Ishikawa (cell line): ENCODE data around the gene COPE.

ENCODE experiments used
- CEBPB ChIP-seq: IDR thresholded peaks from 2 replicates; pipeline ENCODE4 v1.6.1; 2012
- CREB1 ChIP-seq: IDR thresholded peaks from 2 replicates; pipeline ENCODE4 v1.6.1; 2012; ENCODE audit warnings: low read depth
- EGR1 ChIP-seq: IDR thresholded peaks from 2 replicates; pipeline ENCODE4 v1.6.1; 2012
- EP300 ChIP-seq: IDR thresholded peaks from 2 replicates; pipeline ENCODE4 v1.6.1; 2012; ENCODE audit warnings: borderline replicate concordance
- FOXM1 ChIP-seq: IDR thresholded peaks from 2 replicates; pipeline ENCODE4 v1.6.1; 2012; ENCODE audit warnings: low read depth, borderline replicate concordance
- NFIC ChIP-seq: IDR thresholded peaks from 2 replicates; pipeline ENCODE4 v1.6.1; 2012
- RAD21 ChIP-seq: IDR thresholded peaks from 2 replicates; pipeline ENCODE4 v1.6.1; 2012; ENCODE audit warnings: low read depth
- TAF1 ChIP-seq: IDR thresholded peaks from 2 replicates; pipeline ENCODE4 v1.6.1; 2012; ENCODE audit warnings: low read depth, mild to moderate bottlenecking
- TCF12 ChIP-seq: IDR thresholded peaks from 2 replicates; pipeline ENCODE4 v1.6.1; 2012; ENCODE audit warnings: low read depth
- TEAD4 ChIP-seq: IDR thresholded peaks from 2 replicates; pipeline ENCODE4 v1.6.1; 2012
- YY1 ChIP-seq: IDR thresholded peaks from 2 replicates; pipeline ENCODE4 v1.6.1; 2012; ENCODE audit warnings: low read depth
- ZBTB7A ChIP-seq: IDR thresholded peaks from 2 replicates; pipeline ENCODE4 v1.6.1; 2012; ENCODE audit warnings: low read depth
- TF ChIP-seq, protein P1 (sequence below): IDR thresholded peaks from 2 replicates; pipeline ENCODE4 v1.6.1; 2012; ENCODE audit warnings: low read depth, mild to moderate bottlenecking
- TF ChIP-seq, protein P2 (sequence below): IDR thresholded peaks from 2 replicates; pipeline ENCODE4 v1.6.1; 2012
- TF ChIP-seq, protein P3 (sequence below): IDR thresholded peaks from 2 replicates; pipeline ENCODE4 v1.6.1; 2012

COPE gene

DNA sequence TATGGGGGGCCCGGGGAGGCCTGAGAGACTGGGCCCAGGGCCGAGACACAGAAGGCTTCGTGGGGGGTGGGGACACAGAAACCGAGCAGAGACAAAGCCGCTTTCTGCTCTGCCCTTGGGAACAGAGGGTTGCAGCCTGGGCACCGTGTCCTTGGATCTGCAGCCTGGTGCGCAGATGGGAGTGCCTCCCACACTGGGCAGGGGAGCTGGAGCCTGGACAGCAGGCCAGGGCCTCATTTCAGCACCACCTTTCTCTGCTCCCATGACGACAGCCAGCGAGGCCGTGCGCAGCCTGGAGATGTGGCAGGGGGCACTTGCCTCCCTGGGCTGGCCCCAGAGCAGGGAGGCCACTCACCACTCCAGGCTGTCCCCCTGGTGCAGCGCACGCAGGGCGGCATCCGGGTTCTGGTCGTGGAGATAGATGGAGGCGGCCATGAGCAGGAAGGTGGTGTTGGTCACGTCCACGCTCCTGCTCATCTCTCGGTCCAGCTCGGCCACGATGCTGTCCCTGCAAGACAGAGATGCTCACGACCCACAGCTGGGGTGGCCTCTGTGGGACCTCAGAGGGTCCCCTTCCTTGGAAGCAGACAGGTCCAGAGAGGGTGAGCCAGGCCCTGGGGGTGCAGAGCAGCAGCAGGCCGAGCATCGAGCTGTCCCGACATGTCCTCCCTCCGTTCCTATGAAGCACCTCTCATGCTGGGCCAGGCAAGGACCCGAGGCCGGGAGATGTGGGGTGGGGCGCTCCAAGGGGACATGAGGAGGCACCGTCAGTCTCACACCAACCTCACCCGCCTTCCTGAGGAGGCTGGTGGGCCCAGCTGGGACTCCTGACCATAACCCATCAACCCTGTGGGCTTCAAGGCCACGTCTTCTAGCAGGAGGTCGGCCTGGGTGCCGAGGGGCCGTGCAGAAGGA, 12.3 kb downstream of the COPE start:
- TF ChIP-seq TEAD4 (no peak), RAD21 (no peak)

DNA sequence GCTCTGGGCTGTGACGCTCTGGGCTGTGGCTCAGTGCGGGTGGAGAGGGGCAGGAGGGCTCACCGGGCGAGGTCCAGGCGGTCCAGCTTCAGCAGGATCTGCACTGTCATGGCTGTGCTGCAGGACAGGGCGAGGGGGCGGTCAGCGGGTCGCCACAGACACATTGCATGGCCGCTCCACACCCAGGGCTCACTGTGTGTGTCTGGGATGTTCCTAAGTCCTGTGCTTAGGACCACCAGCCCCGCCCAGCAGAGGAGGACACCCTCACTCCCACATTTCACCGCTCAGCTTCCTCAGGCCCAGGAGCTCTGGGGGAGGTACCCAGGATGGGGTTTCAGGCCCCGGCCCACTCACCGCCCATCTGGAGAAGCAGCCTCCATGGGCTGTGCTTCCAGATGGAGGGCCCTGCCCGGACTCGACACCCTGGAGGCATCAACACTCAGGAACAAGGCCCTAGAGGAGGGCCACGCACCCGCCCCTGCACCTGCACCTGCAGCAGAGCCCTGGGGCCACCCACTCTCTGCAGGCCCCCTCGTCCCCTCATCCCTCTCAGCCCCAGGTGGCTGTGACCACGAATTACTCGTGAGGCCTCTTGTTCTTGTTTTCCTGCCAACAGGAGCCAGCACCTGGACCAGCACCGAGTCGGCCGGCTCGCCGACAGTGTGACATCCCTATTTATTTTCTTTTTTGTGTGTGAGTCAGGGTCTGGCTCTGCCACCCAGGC, 13.5 kb downstream of the COPE start:
- TF ChIP-seq CREB1 (no peak), ZBTB7A (no peak), TAF1 (no peak), EGR1 (no peak), CEBPB (no peak)
- TF ChIP-seq, protein P1, sequence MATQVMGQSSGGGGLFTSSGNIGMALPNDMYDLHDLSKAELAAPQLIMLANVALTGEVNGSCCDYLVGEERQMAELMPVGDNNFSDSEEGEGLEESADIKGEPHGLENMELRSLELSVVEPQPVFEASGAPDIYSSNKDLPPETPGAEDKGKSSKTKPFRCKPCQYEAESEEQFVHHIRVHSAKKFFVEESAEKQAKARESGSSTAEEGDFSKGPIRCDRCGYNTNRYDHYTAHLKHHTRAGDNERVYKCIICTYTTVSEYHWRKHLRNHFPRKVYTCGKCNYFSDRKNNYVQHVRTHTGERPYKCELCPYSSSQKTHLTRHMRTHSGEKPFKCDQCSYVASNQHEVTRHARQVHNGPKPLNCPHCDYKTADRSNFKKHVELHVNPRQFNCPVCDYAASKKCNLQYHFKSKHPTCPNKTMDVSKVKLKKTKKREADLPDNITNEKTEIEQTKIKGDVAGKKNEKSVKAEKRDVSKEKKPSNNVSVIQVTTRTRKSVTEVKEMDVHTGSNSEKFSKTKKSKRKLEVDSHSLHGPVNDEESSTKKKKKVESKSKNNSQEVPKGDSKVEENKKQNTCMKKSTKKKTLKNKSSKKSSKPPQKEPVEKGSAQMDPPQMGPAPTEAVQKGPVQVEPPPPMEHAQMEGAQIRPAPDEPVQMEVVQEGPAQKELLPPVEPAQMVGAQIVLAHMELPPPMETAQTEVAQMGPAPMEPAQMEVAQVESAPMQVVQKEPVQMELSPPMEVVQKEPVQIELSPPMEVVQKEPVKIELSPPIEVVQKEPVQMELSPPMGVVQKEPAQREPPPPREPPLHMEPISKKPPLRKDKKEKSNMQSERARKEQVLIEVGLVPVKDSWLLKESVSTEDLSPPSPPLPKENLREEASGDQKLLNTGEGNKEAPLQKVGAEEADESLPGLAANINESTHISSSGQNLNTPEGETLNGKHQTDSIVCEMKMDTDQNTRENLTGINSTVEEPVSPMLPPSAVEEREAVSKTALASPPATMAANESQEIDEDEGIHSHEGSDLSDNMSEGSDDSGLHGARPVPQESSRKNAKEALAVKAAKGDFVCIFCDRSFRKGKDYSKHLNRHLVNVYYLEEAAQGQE, result no peak
- TF ChIP-seq, protein P2, sequence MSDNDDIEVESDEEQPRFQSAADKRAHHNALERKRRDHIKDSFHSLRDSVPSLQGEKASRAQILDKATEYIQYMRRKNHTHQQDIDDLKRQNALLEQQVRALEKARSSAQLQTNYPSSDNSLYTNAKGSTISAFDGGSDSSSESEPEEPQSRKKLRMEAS, result no peak

DNA sequence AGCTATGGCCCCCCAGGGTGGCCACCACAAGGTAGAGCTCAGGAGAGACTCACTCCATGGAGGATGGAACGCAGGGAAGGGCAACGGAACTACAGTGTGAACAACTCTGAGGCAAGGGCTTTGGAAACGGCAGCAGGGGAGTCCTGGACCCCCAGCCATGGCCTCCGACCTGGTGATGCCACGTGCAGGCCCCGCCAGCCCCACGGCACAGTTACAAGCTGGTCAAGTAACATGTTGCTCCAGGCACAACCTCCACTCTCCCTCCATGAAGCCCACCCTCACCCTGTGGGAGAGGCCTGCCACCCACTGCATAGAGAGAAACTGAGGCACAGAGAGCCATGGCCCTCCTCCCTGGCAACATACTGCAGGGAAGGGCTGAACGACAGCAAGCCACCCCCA, 14.1 kb downstream of the COPE start:
- TF ChIP-seq TAF1, result no peak
- no peak for TF ChIP-seq NFIC
- TF ChIP-seq FOXM1, result no peak
- no peak for TF ChIP-seq TEAD4
- no peak for TF ChIP-seq CEBPB
- TF ChIP-seq, protein P2, result no peak
- no peak for TF ChIP-seq YY1
- no peak for TF ChIP-seq EP300
- no peak for TF ChIP-seq EGR1
- no peak for TF ChIP-seq CREB1
- TF ChIP-seq, protein P3, sequence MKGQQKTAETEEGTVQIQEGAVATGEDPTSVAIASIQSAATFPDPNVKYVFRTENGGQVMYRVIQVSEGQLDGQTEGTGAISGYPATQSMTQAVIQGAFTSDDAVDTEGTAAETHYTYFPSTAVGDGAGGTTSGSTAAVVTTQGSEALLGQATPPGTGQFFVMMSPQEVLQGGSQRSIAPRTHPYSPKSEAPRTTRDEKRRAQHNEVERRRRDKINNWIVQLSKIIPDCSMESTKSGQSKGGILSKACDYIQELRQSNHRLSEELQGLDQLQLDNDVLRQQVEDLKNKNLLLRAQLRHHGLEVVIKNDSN, result no peak
- no peak for TF ChIP-seq TCF12

DNA sequence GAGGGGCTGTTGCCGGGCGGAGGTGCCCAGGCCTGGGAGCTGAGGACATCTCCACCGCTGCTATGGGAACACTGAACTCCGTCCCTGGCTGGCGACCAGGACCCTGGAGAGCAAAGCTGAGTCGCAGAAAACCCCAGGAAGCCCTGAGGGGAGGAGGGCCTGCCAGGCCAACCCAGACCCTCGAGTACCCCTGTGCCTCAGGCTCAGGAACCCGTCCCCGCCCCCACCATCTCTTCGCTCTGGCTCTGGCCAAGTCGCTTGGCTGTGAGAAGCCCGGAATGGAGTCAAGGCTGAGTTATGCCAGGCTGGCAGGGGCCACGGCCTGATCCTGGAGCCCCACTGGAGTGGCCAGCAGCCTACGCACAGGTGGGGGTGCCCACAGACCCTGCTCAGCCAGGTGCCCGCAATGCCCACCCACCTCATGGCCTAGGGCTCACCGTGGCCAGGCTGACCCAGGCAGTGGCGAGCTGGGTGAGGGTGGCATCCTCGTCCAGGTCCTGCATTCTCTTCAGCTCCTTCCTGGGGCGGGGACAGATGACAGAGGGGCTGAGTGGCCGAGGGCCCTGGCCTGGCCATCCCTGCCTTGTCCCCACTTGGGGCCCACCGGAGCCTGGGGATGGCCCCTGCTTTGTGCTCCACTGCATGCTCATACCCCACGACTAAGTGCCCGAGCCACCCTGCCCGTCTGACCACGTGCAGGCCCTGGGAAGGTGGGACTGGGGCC, 14.7 kb downstream of the COPE start:
- no peak for TF ChIP-seq TAF1
- no peak for TF ChIP-seq RAD21
- no peak for TF ChIP-seq EGR1
- TF ChIP-seq CEBPB, result no peak
- TF ChIP-seq NFIC, result no peak
- no peak for TF ChIP-seq FOXM1
- TF ChIP-seq, protein P3, result no peak

DNA sequence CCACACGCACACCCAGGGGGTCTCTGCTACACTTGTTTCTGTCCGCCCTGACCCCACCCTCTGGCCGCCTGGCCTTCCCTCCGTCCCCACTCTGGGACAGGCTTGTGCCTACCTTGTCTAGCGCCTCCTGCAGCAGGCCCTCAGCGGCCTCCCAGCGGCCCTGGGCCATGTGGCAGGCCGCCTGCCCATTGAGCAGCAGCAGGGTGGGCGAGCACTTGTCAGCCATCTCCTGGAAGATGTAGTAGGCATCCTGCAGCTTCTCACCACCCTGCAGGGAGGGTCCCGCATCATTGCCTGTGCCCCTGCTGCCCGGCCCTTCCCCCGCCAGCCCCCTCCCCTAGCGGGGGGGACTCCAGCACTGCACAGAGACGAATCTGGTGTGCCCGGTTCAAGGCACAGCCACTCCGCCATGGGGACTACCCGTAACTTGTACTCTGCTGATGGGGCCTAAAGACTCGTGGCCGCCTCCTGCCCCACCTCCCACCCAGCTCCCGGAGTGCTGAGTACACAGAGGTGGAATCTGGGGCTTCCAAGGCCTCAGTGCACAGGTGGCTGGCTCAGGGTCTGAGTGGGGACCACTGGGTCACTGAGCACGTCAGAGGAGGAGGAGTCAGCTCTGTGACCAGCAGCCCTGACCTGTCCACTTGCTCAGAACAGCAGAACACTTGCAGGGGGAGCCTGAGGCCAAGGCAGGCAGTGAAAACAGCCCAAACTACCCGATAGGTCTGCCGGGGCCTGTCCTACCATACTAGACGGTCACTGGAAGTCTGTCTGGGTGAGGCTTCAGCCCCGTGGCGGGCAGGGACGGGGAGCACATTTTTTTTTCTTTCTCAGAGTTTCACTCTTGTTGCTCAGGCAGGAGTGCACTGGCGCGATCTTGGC, 15.8 kb downstream of the COPE start:
- 0 out of 2 replicates have a peak, but pooled peaks have one; percentile 46 for TF ChIP-seq ZBTB7A
- TF ChIP-seq YY1, result no peak
- no peak for TF ChIP-seq TEAD4
- TF ChIP-seq CEBPB, result no peak

DNA sequence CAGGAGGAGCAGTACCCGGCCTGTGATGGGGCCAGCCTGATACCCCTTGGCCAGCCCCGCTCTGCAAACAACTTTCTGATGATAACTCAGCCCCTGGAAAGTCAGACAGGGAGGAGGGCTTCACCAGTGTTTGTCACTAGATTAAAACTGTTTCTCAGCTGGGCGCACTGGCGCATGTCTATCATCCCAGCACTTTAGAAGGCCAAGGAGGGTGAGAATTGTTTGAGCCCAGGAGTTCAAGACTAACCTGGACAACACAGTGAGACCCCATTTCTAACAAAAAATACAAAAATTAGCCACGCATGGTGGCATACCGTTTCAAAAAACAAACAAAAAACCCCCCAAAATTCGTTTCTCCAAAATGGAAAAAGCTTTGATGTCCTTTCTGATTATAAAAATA, 17.7 kb downstream of the COPE start:
- TF ChIP-seq EP300 (no peak), FOXM1 (no peak), CREB1 (no peak), TEAD4 (no peak), CEBPB (no peak)
- TF ChIP-seq, protein P3, result no peak
- TF ChIP-seq, protein P1, result no peak
